GM21825 (cell line): Measurements from ENCODE around the gene SELPLG.
"Not testable (repeated sequence)": the region's sequence is repeated elsewhere in the genome, so short reads cannot be mapped to it uniquely, and the experiment has no call there.

Experiments used
- ATAC-seq: cut with Tn5 transposase; IDR thresholded peaks from one replicate; pipeline ENCODE4 v1.9.1; 2021; ENCODE audit warnings: mild to moderate bottlenecking, moderate library complexity; ENCODE audit not compliant: unreplicated experiment

Gene SELPLG

GRCh38 chr12:108656247-108656646 is 22.6 kb upstream of the SELPLG start:
- not testable (repeated sequence) for ATAC-seq

DNA sequence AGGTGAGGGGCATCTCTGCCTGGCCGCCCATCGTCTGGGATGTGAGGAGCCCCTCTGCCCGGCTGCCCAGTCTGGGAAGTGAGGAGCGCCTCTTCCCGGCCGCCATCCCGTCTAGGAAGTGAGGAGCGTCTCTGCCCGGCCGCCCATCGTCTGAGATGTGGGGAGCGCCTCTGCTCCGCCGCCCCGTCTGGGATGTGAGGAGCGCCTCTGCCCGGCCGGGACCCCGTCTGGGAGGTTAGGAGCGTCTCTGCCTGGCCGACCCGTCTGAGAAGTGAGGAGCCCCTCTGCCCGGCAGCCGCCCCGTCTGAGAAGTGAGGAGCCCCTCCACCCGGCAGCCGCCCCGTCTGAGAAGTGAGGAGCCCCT is 22.1 kb upstream of the SELPLG start:
- ATAC-seq = not testable (repeated sequence)

DNA sequence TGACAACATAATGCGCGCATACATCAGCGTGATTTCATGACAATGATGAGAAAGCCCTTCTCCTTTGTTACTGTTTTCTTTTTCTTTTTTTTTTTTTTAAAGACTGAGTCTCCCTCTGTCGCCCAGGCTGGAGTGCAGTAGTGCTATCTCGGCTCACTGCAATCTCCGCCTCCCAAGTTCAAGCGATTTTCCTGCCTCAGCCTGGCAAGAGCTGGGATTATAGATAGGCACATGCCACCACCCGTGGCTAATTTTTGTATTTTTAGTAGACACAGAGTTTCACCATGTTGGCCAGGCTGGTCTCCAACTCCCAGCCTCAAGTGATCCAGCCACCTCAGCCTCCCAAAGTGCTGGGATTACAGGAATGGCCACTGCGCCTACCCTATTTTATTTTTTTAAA is 20.9 kb upstream of the SELPLG start:
- ATAC-seq = not testable (repeated sequence)

- no peak for ATAC-seq
Observed at GRCh38 chr12:108653922-108654321, 20.2 kb upstream of the SELPLG start.

GRCh38 chr12:108653082-108653516 is 19.4 kb upstream of the SELPLG start:
- no peak for ATAC-seq

- ATAC-seq = no peak
Observed at GRCh38 chr12:108650083-108650482, 16.4 kb upstream of the SELPLG start.

- no peak for ATAC-seq
Observed at GRCh38 chr12:108649669-108650068, 16.0 kb upstream of the SELPLG start.

DNA sequence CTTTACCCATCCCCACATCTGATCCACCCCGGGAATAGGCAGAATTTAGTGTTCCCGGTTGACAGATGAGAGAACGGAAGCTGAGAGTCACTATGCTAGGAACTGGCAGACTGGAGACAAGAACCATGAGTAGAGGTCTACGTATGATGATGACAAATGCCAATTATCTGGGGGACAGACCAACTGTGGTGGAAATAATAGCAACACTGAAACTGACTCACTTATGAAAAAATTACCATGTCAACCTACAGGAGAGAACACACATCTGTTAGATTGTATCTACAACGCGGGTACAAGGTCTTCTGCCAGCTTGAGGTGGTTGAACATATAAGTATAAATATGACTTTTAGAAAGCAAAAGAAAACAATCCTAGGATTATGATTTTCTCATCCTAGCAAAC is 15.4 kb upstream of the SELPLG start:
- no peak for ATAC-seq

- ATAC-seq = no peak
Observed at GRCh38 chr12:108648371-108648770, 14.7 kb upstream of the SELPLG start.

DNA sequence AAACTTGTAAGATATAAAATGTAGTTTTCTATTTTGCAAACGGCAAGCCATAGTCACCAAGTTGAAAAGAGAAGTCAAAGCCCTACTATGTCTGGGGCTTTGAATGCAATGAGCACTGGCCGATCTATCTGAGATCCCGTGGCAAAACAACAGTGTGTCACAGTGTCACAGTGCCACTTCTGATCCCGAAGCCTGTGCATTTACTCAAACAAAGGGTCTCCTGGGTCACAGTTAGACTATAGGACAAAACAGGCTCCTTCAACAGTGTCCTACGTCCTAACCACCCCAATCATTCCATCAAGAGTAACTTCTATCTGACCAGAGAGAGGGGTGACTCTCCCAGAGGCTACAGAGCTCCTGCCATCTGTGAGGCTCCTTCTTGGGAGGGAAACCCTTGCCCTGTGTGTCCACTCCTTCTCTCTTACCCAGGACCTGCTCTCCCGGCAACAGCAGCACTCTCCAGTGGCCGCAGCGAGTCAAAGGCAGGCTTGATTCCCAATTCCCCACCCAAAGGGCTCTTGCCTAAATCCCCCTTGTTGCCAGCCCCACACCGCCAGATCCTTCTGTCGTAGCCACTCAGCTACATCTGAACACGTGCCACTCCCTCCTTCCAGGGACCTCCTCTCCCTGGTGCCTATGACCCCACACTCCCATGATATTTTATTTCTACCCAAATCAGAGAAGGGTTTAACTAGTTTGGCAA is 14.0 kb upstream of the SELPLG start:
- ATAC-seq = no peak

DNA sequence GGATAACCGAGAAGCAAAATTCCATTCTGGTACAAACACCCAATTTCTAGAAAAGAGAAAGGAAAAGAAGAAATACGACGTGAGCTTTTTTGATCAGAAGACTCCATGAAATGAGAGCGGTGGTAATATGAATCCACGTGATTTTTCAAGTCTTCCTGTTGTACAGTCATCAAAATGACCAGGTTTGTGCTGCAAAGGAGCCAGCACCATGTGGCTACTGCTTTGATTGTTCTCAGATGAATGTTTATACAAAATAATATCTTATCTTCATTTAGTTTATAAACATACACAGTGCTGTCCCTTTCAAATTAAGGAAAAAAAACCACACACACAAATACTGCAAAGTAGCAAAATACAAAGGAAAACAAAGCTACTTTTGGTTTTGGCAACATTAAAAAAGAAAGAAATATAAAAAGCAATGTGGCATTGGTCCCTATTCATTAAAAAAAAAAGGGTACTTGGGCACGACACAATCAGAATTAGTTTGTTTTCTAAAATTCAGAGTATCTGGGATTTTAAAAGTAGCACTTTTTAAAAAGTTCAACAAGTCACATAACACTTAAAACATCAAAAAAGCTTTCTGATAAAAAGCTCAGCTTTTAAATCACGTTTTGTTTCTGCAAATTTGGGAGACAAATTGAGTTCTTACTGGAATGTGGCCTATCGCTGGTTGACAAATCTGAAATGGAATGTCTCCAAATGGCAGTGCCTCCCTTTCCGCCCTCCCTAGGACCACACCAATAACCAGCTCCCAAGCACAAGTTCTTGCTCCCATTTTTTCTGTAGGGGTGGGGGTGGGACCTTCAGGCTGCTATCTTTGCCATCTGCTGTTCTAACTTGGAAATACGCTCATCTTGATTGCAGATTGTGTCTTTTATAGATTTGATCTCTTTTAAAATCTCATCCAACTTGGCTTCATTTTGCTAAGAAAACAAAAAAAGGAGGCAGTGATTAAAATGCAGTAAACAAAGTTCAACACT is 13.2 kb upstream of the SELPLG start:
- ATAC-seq = no peak

- no peak for ATAC-seq
Observed at GRCh38 chr12:108645686-108646599, 12.2 kb upstream of the SELPLG start.

- no peak for ATAC-seq
Observed at GRCh38 chr12:108644811-108645120, 11.1 kb upstream of the SELPLG start.

GRCh38 chr12:108643941-108644810 is 10.5 kb upstream of the SELPLG start:
- no peak for ATAC-seq

GRCh38 chr12:108642899-108643654 is 9.4 kb upstream of the SELPLG start:
- no peak for ATAC-seq

- no peak for ATAC-seq
Observed at GRCh38 chr12:108642269-108642870, 8.7 kb upstream of the SELPLG start.

DNA sequence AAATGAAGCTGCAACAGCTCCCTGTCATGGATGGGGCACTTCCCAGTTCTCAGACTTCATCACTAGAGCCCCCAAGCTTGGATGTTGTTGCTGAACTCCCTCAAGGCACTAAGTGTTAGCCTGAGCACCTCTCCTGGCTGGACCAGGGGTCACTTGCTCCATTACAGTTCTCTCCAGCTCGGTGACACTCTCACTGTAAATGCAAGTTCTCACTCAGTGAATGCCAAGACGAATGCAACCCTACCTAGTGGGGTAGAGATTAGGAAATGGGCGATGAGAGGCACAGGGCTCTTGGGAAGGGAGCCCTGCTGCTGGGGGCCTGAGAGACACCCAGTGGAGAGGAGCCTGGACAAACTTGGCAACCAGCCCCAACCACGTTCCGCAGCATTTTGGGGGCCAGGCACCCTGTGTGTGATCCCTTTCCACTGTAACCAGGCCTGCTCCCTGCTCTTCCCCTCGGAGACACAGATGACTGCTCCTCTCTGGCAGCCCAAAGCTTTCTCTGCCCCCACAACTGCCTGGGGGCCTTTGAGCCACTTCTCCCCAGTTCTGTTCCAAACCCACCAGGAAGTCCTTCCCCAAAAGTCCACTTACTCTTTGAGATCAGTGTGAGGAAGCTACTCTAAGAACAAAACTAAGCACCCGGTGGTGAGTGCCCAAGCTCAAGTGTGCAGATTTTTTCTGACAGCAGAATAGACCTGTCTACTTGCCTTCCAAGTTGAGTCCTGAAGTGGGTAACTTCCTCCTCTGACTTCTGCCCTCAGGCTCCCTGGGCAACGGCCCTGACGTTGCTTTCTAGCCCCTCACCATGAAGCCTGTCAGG is 8.0 kb upstream of the SELPLG start:
- no peak for ATAC-seq

- ATAC-seq = no peak
Observed at GRCh38 chr12:108640802-108641445, 7.2 kb upstream of the SELPLG start.
